Hypothalamus (tissue), 51 donors: ENCODE data around the gene WASF2.

Source experiments
- DNase-seq, 51 donors: peaks; one replicate each; lab custom pipeline; 2025; lab: John Stamatoyannopoulos, UW

Gene WASF2

GRCh38 chr1:27522432-27523336 lies 32.7 kb upstream of the WASF2 start:
- DNase-seq, result peak in 31 of 51 donors; percentile 18 to 78 (median 49)

DNA sequence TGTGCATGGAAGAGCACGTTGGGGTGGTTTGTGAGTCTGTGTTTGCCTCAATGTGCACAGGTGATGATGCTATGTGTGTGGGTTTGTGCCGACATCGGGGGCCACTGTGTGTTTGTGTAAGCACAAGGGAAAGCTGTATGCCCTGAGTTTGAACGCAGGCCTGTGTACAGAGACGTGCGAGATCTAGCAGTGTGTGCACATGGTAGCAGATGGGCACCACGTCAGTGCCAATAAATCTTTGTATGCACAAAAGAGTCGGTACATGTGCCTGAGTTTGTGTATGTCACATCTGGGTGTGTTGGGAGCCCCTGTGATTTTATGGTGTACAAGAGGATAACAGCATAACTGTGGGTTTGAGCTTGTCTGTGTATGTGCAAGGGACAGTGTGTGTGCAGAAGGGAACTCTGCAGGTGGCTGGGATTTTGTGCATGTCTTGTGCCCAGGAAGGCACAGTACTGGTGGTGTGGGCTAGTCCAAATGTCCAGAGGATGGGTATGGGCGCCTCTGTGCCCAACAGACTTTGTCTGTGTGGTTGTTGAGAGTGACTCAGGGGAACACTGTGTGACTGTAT lies 32.0 kb upstream of the WASF2 start:
- peak in 2 of 51 donors; percentile 56 to 72 for DNase-seq

DNA sequence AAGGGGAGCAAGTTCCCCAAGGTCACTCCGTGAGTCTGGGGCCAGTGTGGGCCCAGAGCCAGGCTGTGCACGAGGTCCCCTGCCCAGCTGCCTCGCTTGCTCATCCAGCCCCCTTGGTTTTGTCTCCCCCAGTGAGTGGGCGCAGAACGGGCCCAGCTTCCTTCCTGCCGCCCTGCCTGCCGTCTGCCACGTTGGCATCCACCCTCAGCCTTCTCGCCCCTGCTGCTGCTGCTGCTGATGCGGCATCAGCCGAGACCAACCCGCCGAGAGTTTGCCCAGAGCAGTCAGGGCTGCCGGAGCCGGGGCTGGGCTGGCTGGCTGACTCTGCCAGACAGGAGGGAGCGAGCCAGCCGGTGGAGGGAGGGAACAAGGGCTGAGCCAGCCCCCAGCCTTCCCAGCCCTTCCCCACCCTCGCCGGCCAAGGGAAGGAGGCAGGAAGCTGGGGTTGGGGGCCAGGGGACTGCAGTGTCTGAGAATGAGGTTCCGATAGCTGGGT lies 31.4 kb upstream of the WASF2 start:
- peak in 37 of 51 donors; percentile 14 to 76 (median 44) for DNase-seq

- DNase-seq, result peak in 21 of 51 donors; percentile 15 to 68 (median 43)
These were observed 30.7 kb upstream of the WASF2 start for GRCh38 chr1:27520651-27521050.

GRCh38 chr1:27519331-27520258 lies 29.6 kb upstream of the WASF2 start:
- DNase-seq, result peak in 45 of 51 donors; percentile 31 to 90 (median 71)

DNA sequence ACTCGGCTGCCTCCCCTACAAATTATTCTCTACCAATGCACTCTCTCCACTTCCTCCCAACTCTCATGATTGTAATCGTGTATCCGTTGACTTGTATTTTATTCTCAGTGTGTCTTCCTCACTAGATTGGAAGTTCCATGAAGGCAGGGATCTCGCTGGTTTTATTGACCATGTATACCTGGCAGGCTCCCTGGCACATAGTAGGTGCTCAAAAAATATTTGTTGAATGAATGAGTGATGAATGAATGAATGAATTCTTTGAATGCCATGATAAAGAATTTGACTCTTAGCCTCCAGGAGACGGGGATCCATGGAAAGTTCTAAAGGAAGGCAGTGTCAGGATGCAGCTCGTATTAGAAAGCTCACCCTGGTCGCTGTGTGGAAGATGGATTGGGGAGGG lies 28.8 kb upstream of the WASF2 start:
- no peak for DNase-seq

- DNase-seq, result no peak
These were observed 28.1 kb upstream of the WASF2 start for GRCh38 chr1:27517907-27518718.

GRCh38 chr1:27517301-27517700 lies 27.3 kb upstream of the WASF2 start:
- no peak for DNase-seq

DNA sequence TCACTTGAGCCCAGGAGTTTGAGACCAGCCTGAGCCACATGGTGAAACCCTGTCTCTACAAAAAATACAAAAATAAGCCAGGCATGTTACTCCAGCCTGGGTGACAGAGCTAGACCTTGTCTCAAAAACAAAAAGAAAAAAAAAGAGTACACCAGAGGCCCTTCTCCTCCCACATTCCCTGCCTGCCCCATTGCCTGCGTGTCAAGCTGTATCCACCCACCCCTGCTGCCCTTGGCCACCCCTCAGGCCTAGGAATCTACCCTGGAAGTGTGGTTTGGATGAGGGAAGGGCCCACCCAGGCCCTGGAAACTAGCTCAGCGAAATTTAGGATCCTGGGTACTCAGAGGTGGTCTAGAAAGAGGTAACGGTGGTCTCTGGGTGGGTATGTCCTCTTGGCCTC lies 25.7 kb upstream of the WASF2 start:
- no peak for DNase-seq

GRCh38 chr1:27513958-27514357 lies 24.0 kb upstream of the WASF2 start:
- peak in 4 of 51 donors; percentile 14 to 26 (median 14) for DNase-seq

DNA sequence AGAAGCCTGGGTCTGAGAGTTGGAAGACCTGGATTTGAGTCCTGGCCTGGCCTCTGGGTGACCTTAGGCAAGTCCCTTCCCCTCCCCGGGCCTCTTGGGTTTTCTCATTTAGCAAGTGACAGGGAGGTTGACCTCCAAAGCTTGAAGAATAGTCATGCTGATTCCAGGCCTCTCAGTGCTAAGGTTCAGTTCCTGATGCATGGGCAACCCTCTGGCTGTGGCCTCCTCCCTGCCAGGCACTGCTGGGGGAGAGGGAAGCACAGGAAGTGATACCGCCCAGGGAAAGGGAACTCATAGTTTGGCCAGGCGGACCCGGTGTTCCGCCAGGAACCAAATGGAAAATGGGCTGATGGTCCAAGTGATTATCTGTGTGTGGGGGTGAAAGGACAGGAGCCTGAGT lies 23.6 kb upstream of the WASF2 start:
- DNase-seq, result no peak

GRCh38 chr1:27509127-27510080 lies 19.4 kb upstream of the WASF2 start:
- no peak for DNase-seq

DNA sequence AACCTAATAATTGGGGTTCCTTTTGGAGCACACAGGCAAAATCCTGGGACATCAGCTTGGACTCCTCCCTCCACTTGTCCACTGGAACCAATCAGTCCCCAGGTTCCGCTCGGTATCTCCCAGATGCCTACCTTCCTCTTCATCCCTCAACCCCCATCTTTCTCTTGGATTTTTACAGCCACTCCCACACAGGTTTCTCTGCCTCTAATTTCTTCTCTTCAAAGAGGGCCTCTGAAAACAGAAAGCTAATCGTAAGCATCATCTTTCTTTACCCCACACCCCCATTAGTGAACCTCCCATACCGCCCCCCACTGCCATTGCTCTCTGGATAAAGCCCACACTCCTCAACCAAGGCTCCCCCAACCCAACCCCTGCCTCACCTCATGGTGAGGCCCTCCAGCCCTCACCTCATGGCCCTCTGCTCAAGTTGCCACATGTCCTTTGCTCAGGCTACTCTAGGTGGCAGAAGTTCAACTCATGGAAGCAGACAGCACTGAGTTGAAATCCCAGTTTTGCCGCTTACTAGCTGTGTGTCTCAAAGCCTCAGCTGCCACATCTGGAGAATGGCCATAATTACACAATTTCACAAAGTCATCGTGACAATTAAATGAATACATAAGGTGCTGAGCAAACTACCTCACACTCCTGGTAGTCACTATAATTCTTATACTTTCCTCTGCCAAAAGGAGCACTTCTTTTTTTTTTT lies 18.1 kb upstream of the WASF2 start:
- no peak for DNase-seq

GRCh38 chr1:27506703-27507102 lies 16.7 kb upstream of the WASF2 start:
- no peak for DNase-seq

DNA sequence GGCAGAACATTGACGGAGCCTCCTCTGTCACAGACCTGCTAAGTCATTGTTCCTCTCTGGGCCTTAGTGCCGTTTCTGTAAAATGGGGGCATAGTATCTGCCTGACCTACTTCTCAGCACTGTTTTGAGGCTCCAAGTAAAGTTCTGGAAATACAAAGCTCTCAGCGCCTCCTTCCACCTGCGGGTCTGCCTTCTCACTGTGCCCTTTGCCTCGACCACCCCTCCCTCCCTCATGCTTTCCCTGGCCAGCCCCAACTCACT lies 15.4 kb upstream of the WASF2 start:
- no peak for DNase-seq

DNA sequence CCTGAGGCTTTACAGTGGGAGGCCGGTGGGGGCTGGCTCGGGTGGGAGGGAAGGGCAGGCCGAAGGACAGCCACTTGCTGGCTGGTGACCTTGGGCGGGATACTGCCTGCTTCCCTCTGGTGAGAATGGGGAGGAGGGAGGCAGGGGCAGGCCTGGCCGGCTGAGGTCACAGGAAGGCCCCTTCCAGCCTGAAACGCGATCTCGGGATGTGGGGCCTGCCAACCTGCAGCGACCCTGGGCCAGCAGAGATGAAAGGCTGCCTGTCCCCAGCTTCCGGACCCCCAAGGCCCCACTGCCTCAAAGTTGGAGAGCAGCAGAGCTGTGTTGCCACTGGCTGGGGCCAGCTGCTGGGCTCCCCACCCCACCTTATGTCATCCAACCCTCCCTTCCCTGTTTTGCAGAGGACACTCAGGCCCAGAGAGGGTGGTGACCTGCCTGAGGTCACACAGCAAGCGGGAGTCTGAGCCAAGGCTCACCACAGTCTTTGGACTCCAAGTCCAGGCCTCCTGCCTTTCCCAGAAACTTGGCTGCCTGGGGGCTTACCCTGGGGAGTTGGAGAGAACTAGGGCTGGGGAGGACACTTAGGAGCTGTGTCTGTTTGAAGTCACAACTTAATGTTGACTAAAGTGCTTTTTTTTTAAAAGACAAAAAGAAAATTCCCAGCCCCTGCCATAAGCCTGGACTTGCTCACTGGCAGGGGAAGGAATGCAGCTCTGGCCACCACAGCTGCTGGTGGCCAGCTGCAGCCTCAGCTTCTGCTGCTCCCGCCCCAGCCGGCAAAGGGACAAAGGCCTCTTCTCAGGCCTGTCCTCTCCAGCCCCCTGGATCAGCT lies 14.8 kb upstream of the WASF2 start:
- DNase-seq, result peak in 44 of 51 donors; percentile 29 to 96 (median 80)

GRCh38 chr1:27503844-27504587 lies 14.0 kb upstream of the WASF2 start:
- peak in 1 of 51 donors; percentile 86 for DNase-seq
